ENCODE measurements around the gene DPP8.
"Not testable (repeated sequence)": the region's sequence is repeated elsewhere in the genome, so short reads cannot be mapped to it uniquely, and the experiment has no call there.

Gene DPP8

DNA sequence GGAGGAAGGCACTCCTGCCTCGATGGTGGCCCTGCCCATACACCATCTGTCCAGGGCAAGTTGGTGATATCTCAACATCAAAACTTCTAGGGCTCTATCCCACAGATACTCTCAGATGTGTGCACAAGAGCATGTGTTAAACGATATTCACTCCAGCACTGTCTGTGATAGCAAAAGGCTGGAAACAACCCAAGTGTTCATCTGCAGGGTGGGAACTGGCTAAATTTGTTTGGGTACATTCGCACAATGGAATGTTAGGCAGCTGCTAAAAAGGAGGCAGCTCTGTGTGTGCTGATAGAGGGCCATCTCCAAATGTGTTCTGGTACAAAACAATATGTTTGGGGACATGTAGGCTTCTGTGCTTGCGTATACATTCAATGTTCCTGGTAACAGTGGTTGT is 114.5 kb downstream of the DPP8 start:
- DNase-seq (ENCODE audit: low read depth) = no peak

DNA sequence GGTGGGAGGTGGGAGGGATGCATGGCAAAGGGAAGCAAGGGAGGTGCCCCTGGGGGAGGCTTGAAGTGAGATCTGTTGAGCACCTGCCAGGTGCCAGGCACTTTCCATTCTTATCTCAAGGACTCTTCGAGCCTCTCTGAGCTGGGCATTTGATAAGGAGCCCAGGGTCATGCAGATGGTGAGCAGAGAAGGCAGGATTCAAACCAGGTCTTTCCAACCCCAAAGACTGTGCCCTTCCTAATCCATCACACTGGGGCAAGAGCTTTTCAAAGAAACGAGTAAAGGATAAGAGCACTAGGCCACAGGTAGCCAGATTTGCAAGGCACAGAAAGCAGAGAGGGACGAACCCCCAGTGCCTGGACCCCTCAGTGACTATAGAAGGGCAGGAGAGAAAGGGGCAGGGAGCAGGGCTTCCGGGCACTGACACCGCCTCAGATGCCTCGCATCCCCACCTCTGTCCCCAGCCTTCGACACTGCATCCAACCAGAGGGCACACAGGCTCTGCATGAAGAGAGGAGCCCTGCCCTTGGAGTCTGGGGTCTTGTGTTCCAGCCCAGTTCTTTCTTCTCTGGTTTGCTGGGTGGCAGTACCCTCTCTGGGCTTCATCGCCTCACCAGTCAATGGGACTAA is 115.8 kb downstream of the DPP8 start:
- no peak for DNase-seq (ENCODE audit: low read depth)

GRCh38 chr15:65400760-65401610 is 116.5 kb downstream of the DPP8 start:
- peak; percentile 36 for DNase-seq (ENCODE audit: low read depth)

DNA sequence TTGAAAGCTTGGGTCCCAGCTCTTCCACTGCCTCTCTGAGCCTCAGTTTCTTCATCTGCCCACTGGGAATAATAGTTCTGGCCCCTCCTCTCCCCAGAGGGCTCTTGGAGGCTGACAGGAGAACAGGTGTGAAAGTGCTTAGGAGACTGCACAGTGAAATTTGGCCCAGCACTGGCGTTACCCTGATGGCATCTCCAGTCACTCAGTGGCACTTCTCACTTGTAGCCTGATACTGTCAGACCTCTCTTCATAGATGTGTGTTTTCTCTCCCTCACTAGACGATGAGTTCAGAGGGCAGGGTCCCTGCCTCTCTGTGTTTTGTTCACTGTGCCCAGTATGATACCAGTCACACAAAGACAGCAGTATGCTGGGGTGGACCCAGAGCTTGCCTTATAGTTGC is 117.5 kb downstream of the DPP8 start:
- DNase-seq (ENCODE audit: low read depth) = no peak

GRCh38 chr15:65399001-65399706 is 118.3 kb downstream of the DPP8 start:
- DNase-seq (ENCODE audit: low read depth) = no peak

GRCh38 chr15:65398486-65398885 is 119.0 kb downstream of the DPP8 start:
- DNase-seq (ENCODE audit: low read depth) = not testable (repeated sequence)

DNA sequence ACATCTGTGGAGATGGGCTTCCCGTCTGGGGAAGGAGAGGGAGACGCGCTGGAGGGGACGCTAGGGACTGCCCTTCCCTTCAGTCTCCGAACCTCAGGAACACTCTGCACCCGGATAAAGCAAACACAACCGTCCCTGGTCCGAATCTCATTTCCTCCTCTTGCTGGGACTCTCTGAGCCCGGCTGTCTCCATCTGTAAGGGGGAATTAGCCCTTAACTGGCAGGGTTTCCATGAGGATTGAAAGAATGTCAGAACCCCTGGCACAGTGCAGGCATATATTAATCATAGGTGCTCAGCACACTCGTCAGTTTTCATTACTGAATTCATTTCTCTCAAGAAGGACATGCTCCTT is 120.5 kb downstream of the DPP8 start:
- no peak for DNase-seq (ENCODE audit: low read depth)

DNA sequence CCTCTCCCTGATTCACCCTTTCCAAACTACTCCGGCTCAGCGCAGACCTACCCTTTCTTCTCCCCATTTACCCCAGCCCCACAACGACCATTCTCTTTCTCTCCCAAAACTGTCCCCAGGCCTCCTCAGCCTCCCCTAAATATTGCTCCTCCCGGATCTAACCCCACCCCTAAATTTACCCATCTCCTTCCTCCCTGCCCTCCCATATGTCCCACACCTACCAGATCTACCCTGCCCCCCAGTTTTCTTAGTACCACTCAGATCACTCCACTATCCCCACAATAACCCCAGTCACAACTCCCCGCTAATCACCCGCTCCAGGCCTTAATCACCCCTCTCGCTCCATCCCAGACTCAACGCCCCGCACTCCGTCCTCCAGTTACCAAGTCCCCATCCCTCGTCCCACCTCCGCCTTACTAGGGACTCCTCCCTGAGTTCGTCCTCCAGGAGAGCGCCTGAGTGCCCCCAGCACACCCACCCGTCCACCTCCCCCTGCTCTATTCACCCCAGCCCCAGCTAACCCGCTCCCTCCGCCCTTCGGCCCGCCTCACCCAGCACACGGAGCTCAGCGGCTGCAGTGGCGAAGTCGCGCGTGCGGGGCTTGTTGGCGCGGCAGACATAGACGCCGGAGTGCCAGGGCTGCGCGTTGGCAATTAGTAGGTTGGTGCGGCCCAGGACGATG is 121.1 kb downstream of the DPP8 start:
- DNase-seq (ENCODE audit: low read depth) = no peak

- DNase-seq (ENCODE audit: low read depth) = no peak
Observed at GRCh38 chr15:65395567-65396202, 121.8 kb downstream of the DPP8 start.

- no peak for DNase-seq (ENCODE audit: low read depth)
Observed at GRCh38 chr15:65394936-65395335, 122.6 kb downstream of the DPP8 start.

- no peak for DNase-seq (ENCODE audit: low read depth)
Observed at GRCh38 chr15:65394280-65394789, 123.2 kb downstream of the DPP8 start.

DNA sequence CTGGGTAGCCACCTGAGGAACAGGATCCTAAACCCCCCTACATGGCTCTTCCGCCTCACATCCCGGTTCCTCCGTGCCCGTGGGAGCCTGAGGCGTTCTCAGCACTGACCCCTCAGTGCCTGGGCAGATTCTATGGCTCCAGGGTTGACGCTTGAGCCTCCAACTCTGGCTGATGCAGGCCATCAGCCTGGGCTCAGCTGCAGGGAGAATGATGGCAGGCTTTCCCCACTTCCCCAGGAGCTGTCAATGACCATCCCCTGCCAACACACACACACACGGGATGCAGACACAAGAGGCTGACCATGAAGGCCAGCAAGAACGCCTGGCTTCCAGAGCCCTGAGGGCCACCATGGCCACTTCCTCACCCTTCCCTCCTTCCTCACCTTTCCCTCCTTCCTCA is 123.9 kb downstream of the DPP8 start:
- no peak for DNase-seq (ENCODE audit: low read depth)

- DNase-seq (ENCODE audit: low read depth) = no peak
Observed at GRCh38 chr15:65393091-65393490, 124.4 kb downstream of the DPP8 start.
